ENCODE data around the gene CEACAM20. TPM values are rescaled to one million over a fixed set of nuclear protein-coding genes. Genes with fewer than 3 reads are reported as not detected.

Gene CEACAM20
- total RNA-seq (2022; extraction: Qiagen RNA extraction; ENCODE audit: low read depth) = 0.06 to 0.12 TPM (median 0.10 TPM) in 3 of 5 replicates, not detected in the others

DNA sequence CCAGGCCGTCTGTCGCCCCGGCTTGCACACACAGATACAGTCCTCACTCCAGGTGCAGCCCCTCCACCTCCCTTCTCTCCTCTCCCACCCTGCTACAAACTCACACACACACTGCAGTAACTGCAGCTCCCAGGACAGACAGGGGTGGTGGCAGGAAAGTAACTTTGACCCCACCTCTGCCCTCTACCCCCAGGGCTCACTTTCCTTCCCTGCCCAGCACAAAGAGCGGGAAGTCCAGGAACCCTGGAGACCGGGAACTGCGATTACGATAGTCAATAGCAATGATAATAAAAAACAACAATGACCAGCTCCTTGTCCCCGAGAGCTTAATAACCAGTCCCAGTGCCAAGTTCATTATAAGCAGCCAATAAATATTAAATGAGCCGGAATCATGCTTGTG, at the start of gene CEACAM20:
TSS of gene CEACAM20 (minus strand) at position 140 of the 400 bp plus-strand sequence. CDS start 166 bp downstream, outside the sequence.

DNA sequence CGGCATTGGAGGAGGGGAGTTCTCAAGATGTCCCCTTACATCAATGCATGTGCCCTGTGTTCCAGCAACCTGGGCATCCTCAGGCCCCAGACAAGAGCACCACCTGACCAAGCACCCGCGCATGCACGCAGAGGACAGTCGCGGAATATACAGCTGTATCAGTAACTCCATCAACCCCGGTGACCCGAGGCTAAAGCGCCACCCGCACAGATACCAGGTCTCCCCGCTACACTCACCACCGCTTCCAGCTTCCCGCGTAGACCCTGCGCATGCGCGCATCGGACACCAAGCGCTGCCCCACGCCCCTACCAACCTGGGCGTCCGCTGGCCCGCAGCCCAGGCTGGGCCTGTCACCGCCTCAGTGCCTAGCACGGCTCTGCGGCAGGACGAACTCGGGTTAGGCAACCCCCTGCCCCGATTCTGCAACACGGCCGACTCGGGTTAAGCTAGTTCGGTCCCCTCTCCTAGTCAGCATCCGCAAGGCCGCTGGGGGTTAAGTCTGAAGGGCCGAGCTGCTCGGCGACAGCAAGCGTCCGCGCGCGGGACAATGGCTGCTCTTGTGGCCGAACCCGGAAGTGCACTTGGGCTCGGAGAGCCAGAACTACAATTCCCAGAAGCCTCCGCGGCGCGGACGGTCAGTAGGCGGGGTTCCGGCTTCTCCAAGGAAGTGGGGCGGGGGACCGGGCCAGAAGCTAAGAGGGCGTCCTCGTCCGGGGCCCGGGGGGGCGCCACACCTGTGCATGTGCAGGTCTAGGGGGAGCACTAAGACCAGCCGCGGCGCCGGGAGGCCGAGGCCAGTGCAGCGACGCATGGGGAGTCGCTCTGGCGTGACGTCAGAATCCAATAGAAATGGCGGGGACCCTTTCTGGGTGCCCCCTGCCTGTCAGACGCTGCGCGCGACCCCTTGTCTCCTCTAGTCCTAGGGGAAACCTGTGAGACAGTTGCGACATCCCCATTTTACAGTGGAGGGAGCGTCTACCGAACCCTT, 29.2 kb downstream of the CEACAM20 start, which contains the start of gene ZNF180:
TSS of gene ZNF180 (minus strand) at position 561 of the 988 bp plus-strand sequence. CDS start 3,188 bp downstream, outside the sequence.

Other genes with a start within 250 kb of the CEACAM20 start
- 3.0 to 3.5 TPM (median 3.1 TPM) in 5 replicates for gene ZNF235, start 224.7 kb downstream of the CEACAM20 start, total RNA-seq (2022; extraction: Qiagen RNA extraction; ENCODE audit: low read depth)
- gene ZNF112, start 173.0 kb downstream of the CEACAM20 start, total RNA-seq (2022; extraction: Qiagen RNA extraction; ENCODE audit: low read depth) = 1.7 to 2.5 TPM (median 2.1 TPM) in 5 replicates
- gene ZNF285, start 128.1 kb downstream of the CEACAM20 start, total RNA-seq (2022; extraction: Qiagen RNA extraction; ENCODE audit: low read depth) = 1.9 to 2.6 TPM (median 2.4 TPM) in 5 replicates
- 2.6 to 3.5 TPM (median 3.1 TPM) in 5 replicates for gene ZNF229, start 81.2 kb downstream of the CEACAM20 start, total RNA-seq (2022; extraction: Qiagen RNA extraction; ENCODE audit: low read depth)
- gene ZNF180, start 29.2 kb downstream of the CEACAM20 start, total RNA-seq (2022; extraction: Qiagen RNA extraction; ENCODE audit: low read depth) = 7.9 to 10.6 TPM (median 8.1 TPM) in 5 replicates
- gene IGSF23, start 83.9 kb upstream of the CEACAM20 start, total RNA-seq (2022; extraction: Qiagen RNA extraction; ENCODE audit: low read depth) = 0.26 to 0.57 TPM (median 0.40 TPM) in 5 replicates
- 107 to 128 TPM (median 120 TPM) in 5 replicates for gene PVR, start 114.2 kb upstream of the CEACAM20 start, total RNA-seq (2022; extraction: Qiagen RNA extraction; ENCODE audit: low read depth)
- gene CEACAM19, start 141.8 kb upstream of the CEACAM20 start, total RNA-seq (2022; extraction: Qiagen RNA extraction; ENCODE audit: low read depth) = 9.3 to 13.6 TPM (median 9.5 TPM) in 5 replicates
- gene CEACAM16, start 169.5 kb upstream of the CEACAM20 start, total RNA-seq (2022; extraction: Qiagen RNA extraction; ENCODE audit: low read depth) = 0.09 to 0.19 TPM (median 0.13 TPM) in 4 of 5 replicates, not detected in the other
- 55.3 to 116 TPM (median 89.8 TPM) in 5 replicates for gene BCL3, start 219.0 kb upstream of the CEACAM20 start, total RNA-seq (2022; extraction: Qiagen RNA extraction; ENCODE audit: low read depth)
- gene CBLC, start 248.2 kb upstream of the CEACAM20 start, total RNA-seq (2022; extraction: Qiagen RNA extraction; ENCODE audit: low read depth) = not detected in 5 replicates